H9 (cell line): Measurements from ENCODE around the gene FAT2. TPM values are rescaled to one million over a fixed set of nuclear protein-coding genes. Genes with fewer than 3 reads are reported as not detected.

ENCODE experiments used
- DNase-seq: peaks from one replicate; pipeline ENCODE4 v3.0.0-alpha.2; 2017
- H2AFZ ChIP-seq: one replicate; pipeline ENCODE4 v1.6.1; 2013; ENCODE audit warnings: mild to moderate bottlenecking, low read length, control low read depth, moderate library complexity
- H2AK5ac ChIP-seq: 2 replicates; pipeline ENCODE4 v1.6.1; 2013; ENCODE audit warnings: low read length, control low read depth, mixed read lengths; ENCODE audit not compliant: insufficient read length
- H2BK120ac ChIP-seq: one replicate; pipeline ENCODE4 v1.6.1; 2013; ENCODE audit warnings: low read depth, mild to moderate bottlenecking, low read length, control low read depth, inconsistent platforms; ENCODE audit not compliant: poor library complexity, severe bottlenecking
- H2BK12ac ChIP-seq: 2 replicates; pipeline ENCODE4 v1.6.1; 2013; ENCODE audit warnings: low read length, control low read depth, mixed read lengths, low read depth; ENCODE audit not compliant: insufficient read length
- H2BK15ac ChIP-seq: 2 replicates; pipeline ENCODE4 v1.6.1; 2013; ENCODE audit warnings: low read depth, low read length, control low read depth
- H2BK20ac ChIP-seq: one replicate; pipeline ENCODE4 v1.6.1; 2013; ENCODE audit warnings: low read depth, mild to moderate bottlenecking, low read length, control low read depth, inconsistent platforms; ENCODE audit not compliant: poor library complexity, severe bottlenecking
- H2BK5ac ChIP-seq: 2 replicates; pipeline ENCODE4 v1.6.1; 2013; ENCODE audit warnings: low read length, control low read depth, mixed read lengths; ENCODE audit not compliant: insufficient read length
- H3K14ac ChIP-seq: 2 replicates; pipeline ENCODE4 v1.6.1; 2013; ENCODE audit warnings: low read length, control low read depth; ENCODE audit not compliant: insufficient read depth
- H3K18ac ChIP-seq: 2 replicates; pipeline ENCODE4 v1.6.1; 2013; ENCODE audit warnings: low read depth, mild to moderate bottlenecking, mixed read lengths, low read length, control low read depth; ENCODE audit not compliant: insufficient read length
- H3K23ac ChIP-seq: 2 replicates; pipeline ENCODE4 v1.6.1; 2013; ENCODE audit warnings: low read length, control low read depth, mixed read lengths, low read depth; ENCODE audit not compliant: insufficient read length
- H3K23me2 ChIP-seq: 2 replicates; pipeline ENCODE4 v1.6.1; 2013; ENCODE audit warnings: low read depth, mild to moderate bottlenecking, mixed read lengths, low read length, control low read depth; ENCODE audit not compliant: insufficient read length, poor library complexity, severe bottlenecking
- H3K27ac ChIP-seq: 2 replicates; pipeline ENCODE4 v1.5.1; 2013; ENCODE audit warnings: low read length, control low read depth, mixed read lengths, low read depth; ENCODE audit not compliant: insufficient read length
- H3K27me3 ChIP-seq: 2 replicates; pipeline ENCODE4 v1.6.1; 2013; ENCODE audit warnings: low read length, control low read depth, inconsistent platforms; ENCODE audit not compliant: insufficient read depth
- H3K4ac ChIP-seq: 2 replicates; pipeline ENCODE4 v1.6.1; 2013; ENCODE audit warnings: low read depth, mild to moderate bottlenecking, control low read depth, inconsistent platforms, low read length, moderate library complexity
- H3K4me1 ChIP-seq: 2 replicates; pipeline ENCODE4 v1.6.1; 2013; ENCODE audit warnings: low read length, control low read depth, inconsistent platforms; ENCODE audit not compliant: insufficient read depth
- H3K4me2 ChIP-seq: 2 replicates; pipeline ENCODE4 v1.6.1; 2013; ENCODE audit warnings: low read length, control low read depth, mixed read lengths; ENCODE audit not compliant: insufficient read length, insufficient read depth
- H3K56ac ChIP-seq: 2 replicates; pipeline ENCODE4 v1.6.1; 2013; ENCODE audit warnings: low read depth, mild to moderate bottlenecking, mixed read lengths, low read length, control low read depth; ENCODE audit not compliant: insufficient read length
- H3K79me1 ChIP-seq: 2 replicates; pipeline ENCODE4 v1.6.1; 2013; ENCODE audit warnings: low read depth, mild to moderate bottlenecking, moderate library complexity, low read length, control low read depth, inconsistent platforms; ENCODE audit not compliant: insufficient read depth, poor library complexity, severe bottlenecking
- H3K79me2 ChIP-seq: 2 replicates; pipeline ENCODE4 v1.6.1; 2013; ENCODE audit warnings: low read length, control low read depth, inconsistent platforms; ENCODE audit not compliant: insufficient read depth
- H3K9ac ChIP-seq: 2 replicates; pipeline ENCODE4 v1.6.1; 2013; ENCODE audit warnings: low read length, control low read depth, mixed read lengths; ENCODE audit not compliant: insufficient read length; ENCODE audit errors: extremely low read depth
- H3K9me3 ChIP-seq: one replicate; pipeline ENCODE4 v1.6.1; 2013; ENCODE audit warnings: low read depth, low read length, inconsistent platforms; ENCODE audit not compliant: control insufficient read depth
- H3T11ph ChIP-seq: one replicate; pipeline ENCODE4 v1.6.1; 2013; ENCODE audit warnings: mild to moderate bottlenecking, low read length, control low read depth, inconsistent platforms
- H4K20me1 ChIP-seq: one replicate; pipeline ENCODE4 v1.6.1; 2013; ENCODE audit not compliant: control insufficient read depth, insufficient read length, insufficient read depth
- H4K5ac ChIP-seq: 2 replicates; pipeline ENCODE4 v1.6.1; 2013; ENCODE audit warnings: low read depth, mild to moderate bottlenecking, mixed read lengths, low read length, control low read depth; ENCODE audit not compliant: insufficient read length
- H4K8ac ChIP-seq: replicated peaks from 2 replicates; pipeline ENCODE4 v1.6.1; 2013; ENCODE audit warnings: low read length, control low read depth, mixed read lengths, low read depth; ENCODE audit not compliant: insufficient read length
- H4K91ac ChIP-seq: 2 replicates; pipeline ENCODE4 v1.6.1; 2013; ENCODE audit warnings: low read depth, mild to moderate bottlenecking, moderate library complexity, mixed read lengths, low read length, control low read depth; ENCODE audit not compliant: insufficient read length
- H3K27ac Mint-ChIP-seq, 3 experiments: 2 replicates in 2 of 3; 3 replicates in 1 of 3; pipeline ENCODE4 v1.8.0; 2020 to 2021; ENCODE audit warnings: mixed read lengths in 3 of 3, mild to moderate bottlenecking in 1 of 3, moderate library complexity in 1 of 3
- H3K27me3 Mint-ChIP-seq: 2 replicates; pipeline ENCODE4 v1.8.0; 2021; ENCODE audit warnings: low read depth, mild to moderate bottlenecking, moderate library complexity, mixed read lengths
- H3K36me3 Mint-ChIP-seq, 3 experiments: 2 replicates in 2 of 3; 3 replicates in 1 of 3; pipeline ENCODE4 v1.8.0; 2020 to 2021; ENCODE audit warnings: low read depth in 3 of 3, mixed read lengths in 3 of 3; ENCODE audit not compliant: insufficient read depth in 1 of 3
- H3K4me1 Mint-ChIP-seq, 2 experiments: 2 replicates each; pipeline ENCODE4 v1.8.0; 2020; ENCODE audit warnings: mixed read lengths in 2 of 2
- H3K4me3 Mint-ChIP-seq, 2 experiments: 2 replicates in 1 of 2; 3 replicates in 1 of 2; pipeline ENCODE4 v1.8.0; 2020 to 2021; ENCODE audit warnings: mild to moderate bottlenecking in 2 of 2, mixed read lengths in 2 of 2, moderate library complexity in 1 of 2
- H3K9me3 Mint-ChIP-seq, 2 experiments: 2 replicates in 1 of 2; 3 replicates in 1 of 2; pipeline ENCODE4 v1.8.0; 2020; ENCODE audit warnings: mild to moderate bottlenecking in 2 of 2, mixed read lengths in 2 of 2, moderate library complexity in 1 of 2
- CTCF ChIP-seq: fragments of 200-600 bp; sonication (generic); conservative IDR thresholded peaks from 3 replicates; pipeline ENCODE4 v1.8.0; 2021; ENCODE audit warnings: antibody characterized with exemption, mild to moderate bottlenecking
- WGBS: extraction: QIAGEN DNeasy Blood & Tissue Kit; methylation state at CpG from one replicate; pipeline ENCODE4 v1.1.7; 2013; ENCODE audit warnings: missing lambda C conversion rate, low lambda C conversion rate, mixed read lengths; ENCODE audit not compliant: insufficient read length; ENCODE audit errors: extremely low coverage; 5-methylcytosine and 5-hydroxymethylcytosine counted together
- total RNA-seq: library from RNA; stranded (reverse); gene quantifications from 2 replicates; pipeline ENCODE4 v1.2.1, GENCODE V29; 2021

The FAT2 gene
- total RNA-seq, 1 experiment from 2014 or later, result 0.15 TPM

- no peaks in the 10 kb centered on the region for H3K79me2 ChIP-seq
- no peak overlapping the region for H3K14ac ChIP-seq
- no peak overlapping the region for H4K5ac ChIP-seq
- no peak overlapping the region for H2BK15ac ChIP-seq
- H2BK20ac ChIP-seq, result no peak overlapping the region
- no peak overlapping the region for H2AK5ac ChIP-seq
- peaks cover 11 to 18% of the 10 kb centered on the region in 2 experiments for H3K4me1 Mint-ChIP-seq
- no peaks in the 10 kb centered on the region for H4K20me1 ChIP-seq
- H3K4me2 ChIP-seq, result no peak overlapping the region
- H4K8ac ChIP-seq, result no peak overlapping the region
- no peak overlapping the region for H3K23ac ChIP-seq
- H2BK5ac ChIP-seq, result no peak overlapping the region
- H3K27me3 ChIP-seq, result no peaks in the 10 kb centered on the region
- no peak overlapping the region for H3K27ac ChIP-seq
- no CpG with 5 or more reads among the region's 7 CpGs for WGBS
- H3T11ph ChIP-seq, result no peak overlapping the region
- no peaks in the 10 kb centered on the region for H3K9me3 ChIP-seq
- H3K56ac ChIP-seq, result no peak overlapping the region
- DNase-seq, result no peak
- no peak overlapping the region for H2AFZ ChIP-seq
- H2BK120ac ChIP-seq, result no peak overlapping the region
- no peak overlapping the region for H4K91ac ChIP-seq
- no peaks in the 10 kb centered on the region for H3K9me3 Mint-ChIP-seq
- H3K4me1 ChIP-seq, result no peaks in the 10 kb centered on the region
- no peaks in the 10 kb centered on the region for H3K36me3 Mint-ChIP-seq
- H3K23me2 ChIP-seq, result no peaks in the 10 kb centered on the region
- no peaks in the 10 kb centered on the region for H3K79me1 ChIP-seq
- no peak overlapping the region for H3K9ac ChIP-seq
- no peak overlapping the region for H2BK12ac ChIP-seq
- no peak for TF ChIP-seq CTCF
- no peak overlapping the region for H3K4me3 Mint-ChIP-seq
- H3K27ac Mint-ChIP-seq, result peak overlapping the region in 1 of 3 experiments; percentile 54; a peak in 1 of 7 replicates
- H3K27me3 Mint-ChIP-seq, result peaks cover 6% of the 10 kb centered on the region
- no peak overlapping the region for H3K4ac ChIP-seq
- H3K18ac ChIP-seq, result no peak overlapping the region
Observed at GRCh38 chr5:151628112-151628823, 37.1 kb upstream of the FAT2 start.
